ENCODE data around the gene SLC9A8.

- no peak for TF ChIP-seq CTCF (IDR thresholded peaks at IDR 0.05)
- no peak for TF ChIP-seq POLR2AphosphoS5 (IDR thresholded peaks at IDR 0.05; ENCODE audit: insufficient read depth in 1 of 2, low read depth in 1 of 2)
These were observed 27.3 kb upstream of the SLC9A8 start for GRCh38 chr20:49785149-49785851.

All from vagina (tissue), 2 donors.